GM06990 (cell line): ENCODE results near the gene DNAJA1.

Experiments used
- DNase-seq: peaks from one replicate; pipeline ENCODE4 v3.0.0-alpha.2; 2011; ENCODE audit not compliant: insufficient read length; ENCODE audit errors: extremely low read depth
- H3K27me3 ChIP-seq: replicated peaks from 2 replicates; pipeline ENCODE4 v1.6.0; 2011; ENCODE audit warnings: low read length; ENCODE audit not compliant: control insufficient read depth, insufficient read depth
- H3K36me3 ChIP-seq: 2 replicates; pipeline ENCODE4 v1.5.1; 2011; ENCODE audit warnings: low read length; ENCODE audit not compliant: control insufficient read depth, insufficient read depth
- H3K4me3 ChIP-seq: replicated peaks from 2 replicates; pipeline ENCODE4 v1.5.1; 2011; ENCODE audit warnings: low read depth, mild to moderate bottlenecking, control low read depth, low read length
- CTCF ChIP-seq: IDR thresholded peaks from 2 replicates; pipeline ENCODE4 v1.5.1; 2011; ENCODE audit warnings: low read length, control low read depth, mild to moderate bottlenecking, inconsistent platforms; ENCODE audit not compliant: insufficient read depth, poor library complexity, severe bottlenecking

DNAJA1 gene

DNA sequence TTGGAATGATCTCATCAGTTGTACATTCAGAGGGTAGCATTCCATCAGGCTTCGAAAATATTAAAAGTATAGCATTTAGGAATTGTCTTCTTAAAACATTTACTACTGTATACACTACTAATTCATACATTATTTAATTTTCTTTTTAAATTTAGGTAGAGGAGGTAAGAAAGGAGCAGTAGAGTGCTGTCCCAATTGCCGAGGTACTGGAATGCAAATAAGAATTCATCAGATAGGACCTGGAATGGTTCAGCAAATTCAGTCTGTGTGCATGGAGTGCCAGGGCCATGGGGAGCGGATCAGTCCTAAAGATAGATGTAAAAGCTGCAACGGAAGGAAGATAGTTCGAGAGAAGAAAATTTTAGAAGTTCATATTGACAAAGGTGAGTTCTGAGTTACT, 5.2 kb downstream of the DNAJA1 start:
- DNase-seq = no peak
- Histone ChIP-seq H3K27me3 (no peaks in the 10 kb centered on the region), H3K36me3 (peaks cover 16% of the 10 kb centered on the region), H3K4me3 (no peak overlapping the region)
- TF ChIP-seq CTCF = no peak

- no peak for TF ChIP-seq CTCF
- no peak for DNase-seq
- Histone ChIP-seq H3K36me3 (peaks cover 24% of the 10 kb centered on the region), H3K27me3 (no peaks in the 10 kb centered on the region), H3K4me3 (no peak overlapping the region)
Observed at GRCh38 chr9:33032292-33032691, 7.2 kb downstream of the DNAJA1 start.

DNA sequence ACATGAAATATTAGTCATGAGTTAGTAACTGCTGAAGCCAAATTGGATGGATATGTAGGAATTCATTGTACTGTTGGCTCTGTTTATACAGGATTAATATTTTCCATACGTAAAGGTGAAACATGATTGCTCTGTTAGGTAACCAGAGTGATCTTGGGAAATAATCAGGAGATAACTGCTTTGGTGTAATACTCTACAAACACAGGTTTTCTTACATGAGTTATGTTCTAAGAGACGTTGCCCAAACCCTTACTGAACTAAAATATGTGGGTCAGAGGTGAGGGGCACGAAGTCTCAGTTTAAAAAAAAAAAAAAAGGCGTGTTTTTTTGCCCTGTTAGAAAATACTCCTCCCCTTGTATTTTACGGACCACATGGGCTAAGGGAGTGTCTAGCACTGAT, 7.8 kb downstream of the DNAJA1 start:
- Histone ChIP-seq H3K27me3 (no peaks in the 10 kb centered on the region), H3K4me3 (no peak overlapping the region), H3K36me3 (peaks cover 24% of the 10 kb centered on the region)
- DNase-seq = no peak
- TF ChIP-seq CTCF = no peak

- H3K4me3 ChIP-seq = no peak overlapping the region
- TF ChIP-seq CTCF = no peak
- DNase-seq = no peak
- H3K36me3 ChIP-seq = peaks cover 15% of the 10 kb centered on the region
- H3K27me3 ChIP-seq = no peaks in the 10 kb centered on the region
Observed at GRCh38 chr9:33040792-33041431, 15.8 kb downstream of the DNAJA1 start.

GRCh38 chr9:33041432-33042188, 16.5 kb downstream of the DNAJA1 start:
- no peak for DNase-seq
- Histone ChIP-seq H3K4me3 (no peak overlapping the region), H3K27me3 (no peaks in the 10 kb centered on the region), H3K36me3 (peaks cover 9% of the 10 kb centered on the region)
- no peak for TF ChIP-seq CTCF
